ENCODE measurements around the gene HIVEP1. TPM values are rescaled to one million over a fixed set of nuclear protein-coding genes. Genes with fewer than 3 reads are reported as not detected.
A peak's percentile ranks its signal among the peaks of the same experiment; 100 is the strongest.
"Not testable (repeated sequence)": the region's sequence is repeated elsewhere in the genome, so short reads cannot be mapped to it uniquely, and the experiment has no call there.

HIVEP1 gene
- total RNA-seq, 1 donor from 2014 or later = 30.8 TPM

DNA sequence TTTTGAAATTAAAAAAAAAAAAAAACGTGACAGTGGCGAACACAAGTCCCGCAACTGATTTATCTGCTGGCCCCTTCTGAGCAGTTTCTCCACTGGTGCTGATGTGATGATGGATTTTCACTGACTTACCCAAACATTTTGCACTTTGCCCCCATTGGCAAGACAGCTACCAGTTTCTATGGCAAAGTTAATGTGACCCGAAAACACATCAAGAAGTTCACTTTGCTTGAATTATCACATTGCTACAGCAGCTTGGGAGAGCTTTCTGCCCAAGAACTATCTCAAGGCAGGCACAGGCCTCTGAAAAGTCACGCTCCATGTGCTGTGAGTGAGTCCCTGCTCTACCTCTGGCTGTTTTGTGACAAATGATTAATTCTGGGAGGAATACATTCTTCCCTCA lies 150.1 kb downstream of the HIVEP1 start:
- no peak for DNase-seq

- DNase-seq = no peak
Observed at GRCh38 chr6:12163149-12163548, 151.0 kb downstream of the HIVEP1 start.

GRCh38 chr6:12163744-12164507 lies 151.8 kb downstream of the HIVEP1 start:
- DNase-seq = no peak

- DNase-seq = no peak
Observed at GRCh38 chr6:12164508-12164770, 152.3 kb downstream of the HIVEP1 start.

GRCh38 chr6:12165297-12165696 lies 153.2 kb downstream of the HIVEP1 start:
- DNase-seq = no peak

DNA sequence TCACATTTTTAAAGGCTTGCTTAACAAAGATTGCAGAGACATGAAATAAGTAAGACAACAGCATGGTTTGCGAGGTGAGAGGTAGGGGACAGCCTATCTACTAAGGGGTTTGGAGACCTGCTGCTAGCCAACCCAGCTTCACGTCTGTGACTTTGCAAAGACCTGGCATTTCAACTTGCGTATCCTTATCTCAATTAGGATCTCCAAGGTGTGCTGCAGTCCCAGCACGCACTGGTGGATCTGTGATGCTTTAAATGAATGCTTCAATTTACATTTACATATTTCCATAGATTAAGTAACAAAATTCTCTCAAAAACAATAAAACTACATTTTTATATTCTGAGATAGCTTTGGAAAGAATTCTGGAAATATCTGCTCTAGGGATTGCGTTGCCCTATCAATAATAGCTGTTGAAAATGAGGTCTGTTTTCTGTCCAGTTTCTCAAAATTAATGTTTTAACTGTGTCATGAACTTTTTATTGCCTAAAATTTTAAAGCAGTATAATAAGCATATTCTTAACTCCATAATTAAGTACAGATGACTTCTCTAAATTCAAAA lies 153.7 kb downstream of the HIVEP1 start:
- DNase-seq = peak; percentile 69

DNA sequence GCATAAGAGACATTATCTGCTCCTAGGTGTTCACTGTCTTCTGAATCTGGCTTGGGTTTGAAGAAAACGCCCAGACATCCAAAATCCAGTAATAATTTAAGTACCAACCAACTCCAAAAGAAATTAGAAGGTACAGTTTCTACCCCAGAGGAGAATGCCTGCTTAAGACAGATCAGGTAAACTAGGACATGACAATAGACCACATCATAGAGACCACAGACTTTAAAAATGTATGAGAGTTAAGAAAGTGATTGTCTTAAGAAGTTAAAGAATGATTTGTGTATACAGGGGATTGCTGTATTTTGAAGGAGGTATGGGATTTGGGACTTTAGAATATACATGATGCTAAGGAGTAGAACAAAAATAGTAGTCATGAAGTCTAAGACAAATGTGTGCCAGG lies 157.3 kb downstream of the HIVEP1 start:
- DNase-seq = no peak

DNA sequence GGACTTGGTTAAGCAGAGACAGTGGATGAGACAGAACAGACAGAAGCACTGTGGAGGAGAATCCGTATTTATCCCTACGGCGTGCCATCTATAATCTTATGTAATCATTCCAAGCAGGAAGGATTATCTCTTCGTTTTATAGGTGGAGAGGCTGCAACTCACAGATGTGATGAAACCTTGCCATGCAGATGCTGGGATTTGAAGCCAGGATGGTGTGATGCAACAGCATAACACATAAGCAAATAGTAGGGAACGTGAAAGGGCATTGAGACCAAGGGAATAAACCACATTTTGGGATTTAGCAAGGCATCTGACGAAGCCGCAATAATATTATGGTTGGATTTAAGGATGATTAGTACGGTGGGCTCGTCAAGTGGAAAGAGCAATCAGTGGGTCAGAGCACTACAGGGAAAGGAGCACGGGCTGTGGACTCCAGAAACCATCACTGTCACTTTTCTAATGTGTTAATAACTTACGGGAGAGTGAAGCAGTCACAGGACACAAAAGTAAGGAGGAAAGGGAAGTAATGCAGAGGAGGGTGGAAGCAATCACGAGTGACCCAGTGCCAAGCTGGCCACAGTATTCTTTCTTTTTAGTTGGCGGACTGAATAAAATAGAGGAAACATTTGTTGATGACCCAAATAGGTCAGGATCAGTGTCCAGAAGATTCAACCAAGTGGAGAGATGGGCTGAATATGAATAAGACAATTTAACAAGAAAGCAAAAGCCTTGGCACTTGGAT lies 158.4 kb downstream of the HIVEP1 start:
- DNase-seq = peak; percentile 48

- DNase-seq = no peak
Observed at GRCh38 chr6:12171717-12172116, 159.6 kb downstream of the HIVEP1 start.

GRCh38 chr6:12172572-12172971 lies 160.5 kb downstream of the HIVEP1 start:
- no peak for DNase-seq

GRCh38 chr6:12173181-12173580 lies 161.1 kb downstream of the HIVEP1 start:
- peak; percentile 94 for DNase-seq

GRCh38 chr6:12173661-12174060 lies 161.5 kb downstream of the HIVEP1 start:
- peak; percentile 85 for DNase-seq

DNA sequence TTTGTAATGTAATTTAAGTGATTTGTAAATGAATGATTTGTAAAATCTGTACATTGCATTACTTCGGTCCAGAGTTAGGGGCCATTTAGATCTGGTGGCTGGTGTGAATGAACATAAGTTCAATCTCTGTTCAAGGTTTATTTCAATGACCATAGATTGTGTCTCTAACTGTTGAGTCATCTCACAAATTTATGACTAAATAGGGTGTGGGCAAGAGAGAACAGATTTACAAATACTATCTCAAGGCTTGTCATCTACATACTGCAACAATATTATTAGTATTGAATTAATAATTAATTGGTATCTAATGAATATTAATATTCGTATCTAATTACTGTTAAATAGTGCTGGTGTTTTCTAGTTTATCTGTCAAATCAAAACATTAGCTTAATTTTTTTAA lies 162.8 kb downstream of the HIVEP1 start:
- DNase-seq = no peak

DNA sequence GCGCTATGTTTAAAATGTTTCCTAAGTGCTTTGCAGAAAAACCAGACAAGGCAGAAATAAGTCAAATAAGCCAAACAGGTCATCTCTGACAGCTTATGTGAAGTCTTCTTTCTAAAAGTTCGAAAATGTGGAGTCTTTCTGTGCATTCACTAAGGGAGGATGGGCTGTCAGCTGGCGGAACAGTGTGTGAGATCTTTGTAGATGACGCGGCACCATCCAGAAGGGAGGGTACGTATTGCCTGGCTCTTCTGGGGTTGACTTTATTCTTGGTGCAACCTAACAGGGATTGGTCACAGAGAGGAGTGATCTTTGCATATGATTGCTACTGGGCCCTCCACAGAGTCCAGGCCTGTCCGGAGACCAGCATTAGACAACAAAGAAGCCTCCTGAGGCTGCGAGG lies 163.5 kb downstream of the HIVEP1 start:
- DNase-seq = no peak

DNA sequence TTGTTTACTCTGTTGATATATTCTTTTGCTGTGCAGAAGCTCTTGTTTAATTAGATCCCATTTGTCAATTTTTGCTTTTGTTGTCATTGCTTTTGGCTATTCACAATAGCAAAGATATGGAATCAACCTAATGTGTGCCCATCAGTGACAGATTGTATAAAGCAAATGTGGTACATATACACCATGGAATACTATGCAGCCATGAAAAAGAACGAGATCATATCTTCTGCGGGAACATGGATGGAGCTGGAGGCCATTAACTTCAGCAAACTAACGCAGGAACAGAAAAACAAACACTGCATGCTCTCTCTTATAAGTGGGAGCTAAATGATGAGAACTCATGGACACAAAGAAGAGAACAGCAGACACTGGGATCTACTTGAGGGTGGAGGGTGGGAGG lies 164.7 kb downstream of the HIVEP1 start:
- not testable (repeated sequence) for DNase-seq

DNA sequence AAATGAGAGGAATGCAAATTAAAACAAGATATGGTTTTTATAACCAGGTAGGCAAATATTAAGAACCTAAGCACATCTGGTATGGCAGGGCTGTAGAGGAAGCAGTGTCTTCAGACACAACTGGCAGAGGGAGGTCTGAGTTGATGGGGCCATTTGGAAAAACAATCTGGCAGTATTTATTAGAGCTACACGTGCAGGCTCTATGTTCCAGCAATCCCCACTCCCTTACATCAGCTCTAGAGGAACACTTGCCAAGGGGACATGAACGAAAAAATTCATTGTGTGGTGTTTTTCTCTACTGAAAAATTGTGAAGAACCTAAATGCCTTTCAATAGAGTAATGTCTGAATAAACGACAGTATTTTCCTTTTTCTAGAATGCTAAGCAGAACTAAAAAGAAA lies 166.4 kb downstream of the HIVEP1 start:
- peak; percentile 68 for DNase-seq

DNA sequence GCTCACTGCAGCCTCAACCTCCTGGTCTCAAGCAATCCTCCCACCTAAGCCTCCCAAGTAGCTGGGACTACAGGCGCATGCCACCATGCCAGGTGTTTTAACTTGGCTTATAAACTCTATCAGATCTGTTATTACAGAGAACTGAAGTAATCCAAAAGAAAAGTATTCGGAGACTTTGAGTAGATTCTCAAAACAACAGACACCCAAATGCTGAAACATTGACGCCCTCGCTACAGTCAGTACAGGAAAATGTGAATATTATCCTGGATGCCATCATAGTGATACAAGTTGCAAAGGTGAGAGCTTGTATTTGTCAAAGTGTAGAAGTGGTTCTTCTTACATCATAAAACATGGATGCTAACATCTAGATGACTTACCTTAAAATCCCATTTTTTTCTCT lies 169.4 kb downstream of the HIVEP1 start:
- no peak for DNase-seq

DNA sequence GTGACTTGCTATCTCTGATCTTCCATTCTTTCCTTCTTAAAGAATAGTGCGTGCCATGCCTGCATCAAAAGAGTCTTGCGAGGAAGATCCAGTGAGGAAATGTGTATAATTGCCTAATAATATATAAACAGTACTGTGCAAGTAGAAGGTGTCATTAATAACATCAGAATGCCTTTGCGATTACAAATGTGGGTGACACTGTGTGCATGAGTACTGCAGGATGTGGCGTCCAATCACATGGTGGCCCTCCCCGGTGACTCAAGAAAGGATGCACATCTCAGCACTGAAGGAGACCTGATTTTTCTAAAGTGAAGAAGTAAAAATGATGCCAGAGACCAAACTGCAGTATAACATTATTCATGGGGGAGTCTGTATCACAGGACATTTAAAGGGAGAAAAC lies 170.6 kb downstream of the HIVEP1 start:
- no peak for DNase-seq

DNA sequence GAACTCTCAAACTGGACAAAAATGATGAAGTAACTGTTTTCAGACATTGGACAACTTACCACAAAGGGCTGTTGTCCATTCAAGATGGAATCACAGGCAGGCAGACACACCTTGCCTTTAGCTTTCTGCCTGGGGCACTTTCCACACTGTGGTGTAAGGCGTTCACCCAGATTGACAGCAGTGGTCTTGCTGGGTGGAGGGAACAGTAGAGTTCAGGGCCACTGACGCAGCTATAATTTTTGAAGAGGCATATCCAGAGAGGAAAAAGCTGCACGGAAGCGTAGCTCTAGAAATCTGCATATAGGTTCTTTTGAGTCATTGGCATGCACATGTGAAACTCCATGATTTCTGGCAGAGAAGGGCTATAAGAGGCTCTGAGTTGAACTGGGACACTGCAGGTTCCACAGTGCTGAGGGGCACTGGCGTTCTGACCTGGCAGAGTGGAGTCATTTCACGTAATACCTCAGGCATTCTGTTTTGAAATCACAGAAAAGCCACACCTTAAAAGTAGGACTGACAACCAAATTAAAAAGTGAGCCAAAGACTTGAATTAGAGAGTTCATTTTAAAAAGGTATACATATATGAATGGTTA lies 173.1 kb downstream of the HIVEP1 start:
- no peak for DNase-seq

DNA sequence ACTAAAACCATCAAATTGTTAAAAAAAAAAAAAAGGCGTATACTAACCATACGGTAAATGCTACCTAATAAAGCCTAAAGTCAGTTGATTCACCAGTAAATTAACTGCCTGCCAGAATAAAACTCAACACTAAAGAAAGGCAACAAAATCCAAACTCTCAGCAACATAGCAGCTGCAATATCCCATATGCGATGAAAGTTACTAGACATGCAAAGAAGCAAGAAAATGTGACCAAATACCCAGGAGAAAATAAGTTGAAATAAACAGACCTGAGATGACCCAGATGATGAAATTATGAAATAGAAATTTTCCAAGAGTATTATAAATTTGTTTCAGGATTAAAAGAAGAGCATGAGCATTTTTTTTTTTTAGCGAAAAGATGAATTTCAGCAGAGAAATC lies 174.4 kb downstream of the HIVEP1 start:
- no peak for DNase-seq

DNA sequence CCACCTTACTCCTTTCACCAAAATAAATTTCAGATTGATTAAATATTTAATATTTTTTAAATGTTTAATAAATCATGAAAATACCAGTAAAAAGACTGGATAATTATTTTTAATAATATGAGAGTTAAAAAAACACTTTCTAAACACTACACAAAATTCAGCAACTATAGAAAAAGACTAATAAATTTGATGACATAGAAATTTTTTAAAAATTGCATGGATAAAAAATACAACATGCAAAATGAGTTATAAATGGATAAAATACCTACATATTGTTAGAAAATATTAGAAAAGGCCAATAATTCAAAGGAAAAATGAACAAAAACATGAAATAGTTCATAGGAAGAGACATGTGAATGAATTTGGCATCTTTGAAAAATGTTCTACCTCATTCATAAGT lies 177.0 kb downstream of the HIVEP1 start:
- DNase-seq = no peak

GRCh38 chr6:12189661-12190060 lies 177.5 kb downstream of the HIVEP1 start:
- no peak for DNase-seq

DNA sequence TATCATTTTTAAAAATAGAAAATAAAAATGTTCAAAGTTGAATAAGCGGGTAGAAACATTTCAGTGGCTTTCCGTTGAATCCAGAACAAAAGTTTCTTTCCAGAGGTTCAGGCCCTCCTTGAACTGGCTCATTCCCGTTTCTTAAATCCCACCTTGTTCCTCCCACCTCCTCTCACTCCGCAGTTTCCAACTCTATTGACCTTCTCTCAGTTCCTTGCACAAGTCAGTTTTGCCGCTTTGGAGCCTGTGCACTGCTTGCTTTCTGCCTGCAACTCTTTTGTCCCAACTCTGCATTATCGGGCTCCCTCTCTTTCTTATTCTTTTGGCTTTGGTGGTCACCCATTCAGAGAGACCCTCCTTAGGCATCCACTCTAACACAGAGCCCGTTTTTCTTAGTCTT lies 178.1 kb downstream of the HIVEP1 start:
- no peak for DNase-seq
